SK-N-SH (cell line): ENCODE data around the gene ISL1. TPM values are rescaled to one million over a fixed set of nuclear protein-coding genes. Genes with fewer than 3 reads are reported as not detected.

ENCODE experiments used
- CTCF ChIA-PET: fragments of 300-600, 350-600 bp; formaldehyde crosslinking; extraction: SDS; loops from one replicate; lab custom pipeline; 2021; lab: Yijun Ruan, JAX
- POLR2A ChIA-PET: fragments of 350-600 bp; sonication (Branson Sonifier 250); formaldehyde crosslinking; extraction: SDS; loops from one replicate; lab custom pipeline; 2020; ENCODE audit warnings: antibody characterized with exemption, inconsistent platforms; lab: Yijun Ruan, JAX
- DNase-seq: peaks from one replicate; pipeline ENCODE4 v3.0.0; 2012
- H2AFZ ChIP-seq: fragments of 200-600 bp; sonication (generic); 2 replicates; pipeline ENCODE4 v1.8.1; 2016; ENCODE audit warnings: antibody characterized with exemption, mild to moderate bottlenecking, low read depth
- H3F3A ChIP-seq: fragments of 200-600 bp; sonication (generic); replicated peaks from 2 replicates; pipeline ENCODE3; 2016; ENCODE audit warnings: antibody characterized with exemption, mild to moderate bottlenecking; ENCODE audit not compliant: insufficient read depth
- H3K27ac ChIP-seq, 2 experiments: fragments of 200-500 bp in 1 of 2; fragments of 200-600 bp in 1 of 2; sonication (Bioruptor generic) in 1 of 2; sonication (generic), shearing (Covaris generic) in 1 of 2; 2 replicates each; pipeline versions ENCODE4 v1.5.1 to v1.6.1; 2014 to 2016; ENCODE audit warnings: low read depth in 2 of 2, inconsistent platforms in 1 of 2, low read length in 1 of 2, mild to moderate bottlenecking in 1 of 2, mixed read lengths in 1 of 2
- H3K27me3 ChIP-seq: fragments of 200-600 bp; sonication (generic), shearing (Covaris generic); 2 replicates; pipeline ENCODE4 v1.6.1; 2016; ENCODE audit warnings: mixed run types; ENCODE audit not compliant: insufficient read depth
- H3K36me3 ChIP-seq, 2 experiments: fragments of 200-500 bp in 1 of 2; fragments of 200-600 bp in 1 of 2; sonication (Bioruptor generic) in 1 of 2; sonication (generic) in 1 of 2; replicated peaks in 1 of 2; 2 replicates each; pipeline versions ENCODE3 to v1.5.1; 2014 to 2016; ENCODE audit warnings: low read length in 1 of 2, mild to moderate bottlenecking in 1 of 2; ENCODE audit not compliant: insufficient read depth in 2 of 2, control insufficient read depth in 1 of 2
- H3K4me1 ChIP-seq, 2 experiments: fragments of 200-500 bp in 1 of 2; fragments of 200-600 bp in 1 of 2; sonication (Bioruptor generic) in 1 of 2; sonication (generic), shearing (Covaris generic) in 1 of 2; 2 replicates each; pipeline versions ENCODE4 v1.5.1 to v1.6.1; 2014 to 2016; ENCODE audit warnings: low read depth in 1 of 2, low read length in 1 of 2, mixed run types in 1 of 2; ENCODE audit not compliant: insufficient read depth in 2 of 2, control insufficient read depth in 1 of 2
- H3K4me2 ChIP-seq: fragments of 200-600 bp; sonication (generic), shearing (Covaris generic); 2 replicates; pipeline ENCODE4 v1.6.1; 2017; ENCODE audit warnings: mixed run types
- H3K4me3 ChIP-seq, 2 experiments: fragments of 200-500 bp in 1 of 2; fragments of 200-600 bp in 1 of 2; sonication (Bioruptor generic) in 1 of 2; sonication (generic), shearing (Covaris generic) in 1 of 2; 2 replicates each; pipeline versions ENCODE4 v1.5.1 to v1.8.1; 2014 to 2016; ENCODE audit warnings: low read depth in 2 of 2, inconsistent platforms in 1 of 2, low read length in 1 of 2, mild to moderate bottlenecking in 1 of 2, mixed read lengths in 1 of 2, moderate library complexity in 1 of 2
- H3K79me2 ChIP-seq: fragments of 200-600 bp; sonication (generic); 2 replicates; pipeline ENCODE4 v1.8.1; 2017; ENCODE audit warnings: mild to moderate bottlenecking; ENCODE audit not compliant: insufficient read depth
- H3K9ac ChIP-seq: fragments of 200-600 bp; sonication (generic); 2 replicates; pipeline ENCODE4 v1.6.1; 2017; ENCODE audit warnings: mixed run types
- H3K9me2 ChIP-seq: fragments of 200-600 bp; sonication (generic); 2 replicates; pipeline ENCODE4 v1.6.1; 2017; ENCODE audit warnings: mixed run types
- H3K9me3 ChIP-seq: fragments of 200-600 bp; sonication (generic); 2 replicates; pipeline ENCODE4 v1.6.1; 2017; ENCODE audit warnings: mixed run types, mild to moderate bottlenecking, moderate library complexity
- H4K20me1 ChIP-seq: fragments of 200-600 bp; sonication (generic); 2 replicates; pipeline ENCODE4 v1.6.1; 2017; ENCODE audit warnings: mild to moderate bottlenecking, mixed run types; ENCODE audit not compliant: insufficient read depth
- CHD2 ChIP-seq: fragments of 150-350 bp; IDR thresholded peaks from 2 replicates; pipeline ENCODE4 v1.6.1; 2018; ENCODE audit warnings: low read length; ENCODE audit not compliant: partially characterized antibody
- ELF1 ChIP-seq: IDR thresholded peaks from 2 replicates; pipeline ENCODE4 v1.4.0; 2012
- EZH2phosphoT487 ChIP-seq: fragments of 200-600 bp; sonication (generic); IDR thresholded peaks from 2 replicates; pipeline ENCODE4 v1.6.1; 2017; ENCODE audit warnings: low read depth, mixed run types, mild to moderate bottlenecking, antibody characterized with exemption, moderate library complexity, borderline replicate concordance
- FOSL2 ChIP-seq: IDR thresholded peaks from 2 replicates; pipeline ENCODE4 v1.4.0; 2012; ENCODE audit warnings: low read depth, mild to moderate bottlenecking, moderate library complexity, borderline replicate concordance
- FOXJ3 ChIP-seq: sonication (generic); formaldehyde crosslinking; IDR thresholded peaks from 2 replicates; pipeline ENCODE4 v1.5.1; 2020; ENCODE audit warnings: mild to moderate bottlenecking, missing genetic modification reagents
- IRF3 ChIP-seq: fragments of 150-350 bp; IDR thresholded peaks from 2 replicates; pipeline ENCODE4 v1.6.1; 2016; ENCODE audit warnings: mild to moderate bottlenecking, low read depth, low read length
- JUND ChIP-seq: IDR thresholded peaks from 2 replicates; pipeline ENCODE4 v1.4.0; 2012
- MEF2A ChIP-seq: IDR thresholded peaks from 2 replicates; pipeline ENCODE4 v1.4.0; 2012; ENCODE audit warnings: low read depth, borderline replicate concordance
- NRF1 ChIP-seq: IDR thresholded peaks from 2 replicates; pipeline ENCODE4 v1.6.1; 2012; ENCODE audit warnings: low read depth, mild to moderate bottlenecking, low read length
- PBX3 ChIP-seq: IDR thresholded peaks from 2 replicates; pipeline ENCODE4; 2012
- POLR2AphosphoS5 ChIP-seq: IDR thresholded peaks from 2 replicates; pipeline ENCODE4 v1.6.1; 2012; ENCODE audit warnings: low read depth, low read length
- RAD21 ChIP-seq: IDR thresholded peaks from 2 replicates; pipeline ENCODE4 v1.6.1; 2012; ENCODE audit warnings: mild to moderate bottlenecking, low read length
- RCOR1 ChIP-seq: fragments of 150-350 bp; IDR thresholded peaks from 2 replicates; pipeline ENCODE4 v1.6.1; 2017; ENCODE audit warnings: antibody characterized with exemption, low read length
- REST ChIP-seq: IDR thresholded peaks from 2 replicates; pipeline ENCODE4 v1.6.1; 2012; ENCODE audit warnings: mild to moderate bottlenecking, low read depth, low read length, moderate library complexity
- RFX5 ChIP-seq: IDR thresholded peaks from 2 replicates; pipeline ENCODE4 v1.6.1; 2012; ENCODE audit warnings: mild to moderate bottlenecking, improper control_type of control experiment, low read length
- SIN3A ChIP-seq: IDR thresholded peaks from 2 replicates; pipeline ENCODE4 v1.6.1; 2012; ENCODE audit warnings: low read depth, mild to moderate bottlenecking, low read length, moderate library complexity, borderline replicate concordance
- TEAD4 ChIP-seq: IDR thresholded peaks from 2 replicates; pipeline ENCODE4 v1.4.0; 2012; ENCODE audit warnings: mild to moderate bottlenecking, borderline replicate concordance; ENCODE audit not compliant: insufficient read depth
- YY1 ChIP-seq: IDR thresholded peaks from 2 replicates; pipeline ENCODE4 v1.4.0; 2012; ENCODE audit warnings: low read depth, mild to moderate bottlenecking
- whole genome bisulfite sequencing: methylation state at CpG from one replicate; pipeline ENCODE4 v1.1.6; 2017; ENCODE audit warnings: low lambda C conversion rate; 5-methylcytosine and 5-hydroxymethylcytosine counted together
- polyA plus RNA-seq, 3 experiments: library from polyadenylated mRNA; depleted of rRNA; stranded (reverse); fragments of >200 nt; gene quantifications; 2 replicates each; pipeline ENCODE4 v1.2.3, GENCODE V29; 2012
- TF ChIP-seq, protein P1 (sequence below): fragments of 150-350 bp; IDR thresholded peaks from 2 replicates; pipeline ENCODE4 v1.6.1; 2017; ENCODE audit warnings: antibody characterized with exemption, low read length, low read depth, borderline replicate concordance
- TF ChIP-seq, protein P2 (sequence below): fragments of 200-600 bp; sonication (generic); IDR thresholded peaks from 2 replicates; pipeline ENCODE4 v1.6.1; 2017; ENCODE audit warnings: antibody characterized with exemption, mild to moderate bottlenecking, moderate library complexity
- TF ChIP-seq, protein P3 (sequence below): IDR thresholded peaks from 2 replicates; pipeline ENCODE4 v1.4.0; 2012; ENCODE audit warnings: low read depth, borderline replicate concordance
- TF ChIP-seq, protein P4 (sequence below): IDR thresholded peaks from 2 replicates; pipeline ENCODE4 v1.4.0; 2012; ENCODE audit warnings: low read depth

The ISL1 gene
- polyA plus RNA-seq, 1 of the 3 experiments (the other 2 are of a cell fraction) = 15.2 TPM

DNA sequence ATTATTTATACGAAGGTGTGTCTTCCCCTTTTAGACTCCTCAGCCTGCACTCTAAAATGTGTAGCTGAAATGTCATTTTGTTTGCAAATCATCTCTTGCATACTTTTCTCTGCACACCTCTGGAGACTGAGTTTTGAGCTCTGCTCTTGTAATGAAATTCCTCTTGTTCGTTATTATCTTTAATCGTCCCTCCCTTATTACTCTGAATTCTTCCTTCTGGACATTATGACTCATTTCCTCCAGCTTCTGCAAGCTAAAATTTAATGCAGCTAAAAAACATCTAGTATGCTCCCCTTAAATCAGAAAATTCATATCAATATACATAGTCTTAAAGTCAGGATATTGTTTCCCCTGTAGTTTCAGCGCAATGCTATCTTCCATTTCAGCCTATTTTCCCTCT is 13.5 kb downstream of the ISL1 start:
- Histone ChIP-seq H3K27ac (peak overlapping the region; percentile 85 to 100), H3K27me3 (no peaks in the 10 kb centered on the region), H4K20me1 (no peaks in the 10 kb centered on the region), H3K79me2 (peaks cover 45% of the 10 kb centered on the region), H3K4me1 (peaks cover 6 to 62% of the 10 kb centered on the region in 2 experiments; a peak in 3 of 4 replicates), H3K9me2 (no peaks in the 10 kb centered on the region), H3K36me3 (peaks cover 16 to 34% of the 10 kb centered on the region in 2 experiments), H3K9me3 (no peaks in the 10 kb centered on the region), H3K9ac (peak overlapping the region; percentile 46; the same call in 1 of the 2 replicates), H2AFZ (no peak overlapping the region), H3K4me3 (peak overlapping the region; percentile 25 to 31; a peak in 3 of 4 replicates), H3K4me2 (peak overlapping the region; percentile 72), H3F3A (peaks cover 23% of the 10 kb centered on the region)
- 3% methylated on average over 4 of the region's 4 CpGs for WGBS
- ChIA-PET POLR2A (interaction anchor here (1.1 to 7.0 kb wide), 4 partner anchors 12 to 63 kb away, joined by 3 to 48 read pairs (median 6); partner anchors contain the start of gene ISL1), CTCF (interaction anchor here (0.6 to 4.1 kb wide), 2 partner anchors 433 to 611 kb away, joined by 3 to 12 read pairs; no protein-coding TSS in a partner anchor)
- DNase-seq = no peak
- TF ChIP-seq SIN3A (0 out of 2 replicates have a peak, but pooled peaks have one; percentile 42), TEAD4 (peak; percentile 71; the same call in 1 of the 2 replicates), IRF3 (no peak), RCOR1 (no peak), NRF1 (no peak), ELF1 (no peak), JUND (peak; percentile 75), CHD2 (no peak), FOXJ3 (no peak), RFX5 (no peak), EZH2phosphoT487 (no peak), POLR2AphosphoS5 (no peak; the same call in none of the 2 replicates), YY1 (peak; percentile 36; the same call in 1 of the 2 replicates), REST (no peak), FOSL2 (peak; percentile 73; the same call in 1 of the 2 replicates), MEF2A (no peak), PBX3 (no peak), RAD21 (no peak)
- TF ChIP-seq, protein P1, sequence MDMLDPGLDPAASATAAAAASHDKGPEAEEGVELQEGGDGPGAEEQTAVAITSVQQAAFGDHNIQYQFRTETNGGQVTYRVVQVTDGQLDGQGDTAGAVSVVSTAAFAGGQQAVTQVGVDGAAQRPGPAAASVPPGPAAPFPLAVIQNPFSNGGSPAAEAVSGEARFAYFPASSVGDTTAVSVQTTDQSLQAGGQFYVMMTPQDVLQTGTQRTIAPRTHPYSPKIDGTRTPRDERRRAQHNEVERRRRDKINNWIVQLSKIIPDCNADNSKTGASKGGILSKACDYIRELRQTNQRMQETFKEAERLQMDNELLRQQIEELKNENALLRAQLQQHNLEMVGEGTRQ = no peak
- TF ChIP-seq, protein P2, sequence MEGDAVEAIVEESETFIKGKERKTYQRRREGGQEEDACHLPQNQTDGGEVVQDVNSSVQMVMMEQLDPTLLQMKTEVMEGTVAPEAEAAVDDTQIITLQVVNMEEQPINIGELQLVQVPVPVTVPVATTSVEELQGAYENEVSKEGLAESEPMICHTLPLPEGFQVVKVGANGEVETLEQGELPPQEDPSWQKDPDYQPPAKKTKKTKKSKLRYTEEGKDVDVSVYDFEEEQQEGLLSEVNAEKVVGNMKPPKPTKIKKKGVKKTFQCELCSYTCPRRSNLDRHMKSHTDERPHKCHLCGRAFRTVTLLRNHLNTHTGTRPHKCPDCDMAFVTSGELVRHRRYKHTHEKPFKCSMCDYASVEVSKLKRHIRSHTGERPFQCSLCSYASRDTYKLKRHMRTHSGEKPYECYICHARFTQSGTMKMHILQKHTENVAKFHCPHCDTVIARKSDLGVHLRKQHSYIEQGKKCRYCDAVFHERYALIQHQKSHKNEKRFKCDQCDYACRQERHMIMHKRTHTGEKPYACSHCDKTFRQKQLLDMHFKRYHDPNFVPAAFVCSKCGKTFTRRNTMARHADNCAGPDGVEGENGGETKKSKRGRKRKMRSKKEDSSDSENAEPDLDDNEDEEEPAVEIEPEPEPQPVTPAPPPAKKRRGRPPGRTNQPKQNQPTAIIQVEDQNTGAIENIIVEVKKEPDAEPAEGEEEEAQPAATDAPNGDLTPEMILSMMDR = no peak
- TF ChIP-seq, protein P3, sequence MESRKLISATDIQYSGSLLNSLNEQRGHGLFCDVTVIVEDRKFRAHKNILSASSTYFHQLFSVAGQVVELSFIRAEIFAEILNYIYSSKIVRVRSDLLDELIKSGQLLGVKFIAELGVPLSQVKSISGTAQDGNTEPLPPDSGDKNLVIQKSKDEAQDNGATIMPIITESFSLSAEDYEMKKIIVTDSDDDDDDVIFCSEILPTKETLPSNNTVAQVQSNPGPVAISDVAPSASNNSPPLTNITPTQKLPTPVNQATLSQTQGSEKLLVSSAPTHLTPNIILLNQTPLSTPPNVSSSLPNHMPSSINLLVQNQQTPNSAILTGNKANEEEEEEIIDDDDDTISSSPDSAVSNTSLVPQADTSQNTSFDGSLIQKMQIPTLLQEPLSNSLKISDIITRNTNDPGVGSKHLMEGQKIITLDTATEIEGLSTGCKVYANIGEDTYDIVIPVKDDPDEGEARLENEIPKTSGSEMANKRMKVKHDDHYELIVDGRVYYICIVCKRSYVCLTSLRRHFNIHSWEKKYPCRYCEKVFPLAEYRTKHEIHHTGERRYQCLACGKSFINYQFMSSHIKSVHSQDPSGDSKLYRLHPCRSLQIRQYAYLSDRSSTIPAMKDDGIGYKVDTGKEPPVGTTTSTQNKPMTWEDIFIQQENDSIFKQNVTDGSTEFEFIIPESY = no peak
- TF ChIP-seq, protein P4, sequence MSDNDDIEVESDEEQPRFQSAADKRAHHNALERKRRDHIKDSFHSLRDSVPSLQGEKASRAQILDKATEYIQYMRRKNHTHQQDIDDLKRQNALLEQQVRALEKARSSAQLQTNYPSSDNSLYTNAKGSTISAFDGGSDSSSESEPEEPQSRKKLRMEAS = no peak
